Skeletal muscle tissue (tissue), 4 donors: Measurements from ENCODE around the gene RASA2. TPM values are rescaled to one million over a fixed set of nuclear protein-coding genes. Genes with fewer than 3 reads are reported as not detected.

ENCODE experiments used
- H3K27ac ChIP-seq: one replicate; pipeline ENCODE4 v1.7.0; 2013; ENCODE audit warnings: mild to moderate bottlenecking, low read depth, low read length, inconsistent platforms
- H3K27me3 ChIP-seq, 3 donors: one replicate each; pipeline ENCODE4 v1.7.0; 2013; ENCODE audit warnings: low read length in 3 of 3; ENCODE audit not compliant: control insufficient read depth in 3 of 3, insufficient read depth in 3 of 3
- H3K36me3 ChIP-seq, 3 donors: one replicate each; pipeline ENCODE4 v1.7.0; 2013; ENCODE audit warnings: low read length in 3 of 3; ENCODE audit not compliant: control insufficient read depth in 3 of 3, insufficient read depth in 3 of 3
- H3K4me1 ChIP-seq, 3 donors: one replicate each; pipeline ENCODE4 v1.7.0; 2013; ENCODE audit warnings: low read length in 3 of 3, mild to moderate bottlenecking in 3 of 3; ENCODE audit not compliant: control insufficient read depth in 3 of 3, insufficient read depth in 3 of 3
- H3K4me3 ChIP-seq, 3 donors: one replicate each; pipeline ENCODE4 v1.7.0; 2013; ENCODE audit warnings: low read length in 3 of 3
- H3K9ac ChIP-seq, 3 donors: one replicate each; pipeline ENCODE4 v1.7.0; 2013; ENCODE audit warnings: low read length in 3 of 3, mild to moderate bottlenecking in 3 of 3, moderate library complexity in 2 of 3, low read depth in 1 of 3
- H3K9me3 ChIP-seq, 3 donors: one replicate each; pipeline ENCODE4 v1.7.0; 2013; ENCODE audit warnings: low read length in 3 of 3; ENCODE audit not compliant: control insufficient read depth in 3 of 3
- total RNA-seq: library from RNA; depleted of rRNA; stranded (reverse); fragments of >200 nt; gene quantifications from one replicate; pipeline ENCODE4 v1.2.3, GENCODE V29; 2014
- donor health status: Osteomylitis.

Gene RASA2
- total RNA-seq, 1 donor from 2014 or later, result 9.9 TPM

GRCh38 chr3:141455603-141456300, 31.1 kb upstream of the RASA2 start:
- Histone ChIP-seq H3K36me3 (no peaks in the 10 kb centered on the region), H3K9ac (no peak overlapping the region), H3K27me3 (no peaks in the 10 kb centered on the region), H3K27ac (no peak overlapping the region), H3K9me3 (no peaks in the 10 kb centered on the region), H3K4me1 (peaks cover 4 to 12% (median 4%) of the 10 kb centered on the region in 3 donors), H3K4me3 (no peak overlapping the region)

- no peak overlapping the region for H3K9ac ChIP-seq
Measured at GRCh38 chr3:141456301-141456625, 30.6 kb upstream of the RASA2 start.

GRCh38 chr3:141457624-141458236, 29.1 kb upstream of the RASA2 start:
- Histone ChIP-seq H3K27me3 (no peaks in the 10 kb centered on the region), H3K27ac (no peak overlapping the region), H3K9me3 (no peaks in the 10 kb centered on the region), H3K9ac (no peak overlapping the region), H3K4me3 (no peak overlapping the region), H3K36me3 (no peaks in the 10 kb centered on the region), H3K4me1 (peaks cover 4 to 12% (median 4%) of the 10 kb centered on the region in 3 donors)

More at GRCh38 chr3:141456301-141456625, 30.6 kb upstream of the RASA2 start:
- Histone ChIP-seq H3K4me3 (no peak overlapping the region), H3K9me3 (no peaks in the 10 kb centered on the region), H3K36me3 (no peaks in the 10 kb centered on the region), H3K27me3 (no peaks in the 10 kb centered on the region), H3K27ac (no peak overlapping the region), H3K4me1 (peaks cover 4 to 12% (median 4%) of the 10 kb centered on the region in 3 donors)

GRCh38 chr3:141459008-141459407, 27.8 kb upstream of the RASA2 start:
- Histone ChIP-seq H3K9ac (no peak overlapping the region), H3K4me3 (no peak overlapping the region), H3K36me3 (no peaks in the 10 kb centered on the region), H3K27me3 (no peaks in the 10 kb centered on the region), H3K9me3 (no peaks in the 10 kb centered on the region), H3K27ac (no peak overlapping the region), H3K4me1 (peaks cover 4 to 12% (median 4%) of the 10 kb centered on the region in 3 donors)

GRCh38 chr3:141460097-141460704, 26.6 kb upstream of the RASA2 start:
- Histone ChIP-seq H3K27me3 (no peaks in the 10 kb centered on the region), H3K27ac (no peak overlapping the region), H3K4me3 (no peak overlapping the region), H3K9ac (no peak overlapping the region), H3K9me3 (no peaks in the 10 kb centered on the region), H3K4me1 (peaks cover 2 to 6% (median 2%) of the 10 kb centered on the region in 3 donors), H3K36me3 (no peaks in the 10 kb centered on the region)

- no peaks in the 10 kb centered on the region for H3K27me3 ChIP-seq
Measured at GRCh38 chr3:141462176-141462859, 24.5 kb upstream of the RASA2 start.

GRCh38 chr3:141465221-141465620, 21.6 kb upstream of the RASA2 start:
- Histone ChIP-seq H3K4me1 (no peaks in the 10 kb centered on the region), H3K36me3 (no peaks in the 10 kb centered on the region), H3K9me3 (no peaks in the 10 kb centered on the region), H3K4me3 (no peak overlapping the region), H3K9ac (no peak overlapping the region), H3K27ac (no peak overlapping the region), H3K27me3 (no peaks in the 10 kb centered on the region)

More at GRCh38 chr3:141462176-141462859, 24.5 kb upstream of the RASA2 start:
- peaks cover 0 to 5% (median 2%) of the 10 kb centered on the region in 3 donors for H3K4me1 ChIP-seq
- H3K4me3 ChIP-seq, result no peak overlapping the region
- H3K27ac ChIP-seq, result no peak overlapping the region
- H3K9ac ChIP-seq, result no peak overlapping the region
- no peaks in the 10 kb centered on the region for H3K9me3 ChIP-seq
- no peaks in the 10 kb centered on the region for H3K36me3 ChIP-seq

- Histone ChIP-seq H3K9ac (no peak overlapping the region), H3K36me3 (no peaks in the 10 kb centered on the region), H3K27ac (no peak overlapping the region), H3K4me1 (no peaks in the 10 kb centered on the region), H3K4me3 (no peak overlapping the region), H3K27me3 (no peaks in the 10 kb centered on the region), H3K9me3 (no peaks in the 10 kb centered on the region)
Measured at GRCh38 chr3:141466633-141467169, 20.1 kb upstream of the RASA2 start.

GRCh38 chr3:141469720-141470119, 17.1 kb upstream of the RASA2 start:
- H3K4me3 ChIP-seq, result no peak overlapping the region
- H3K27me3 ChIP-seq, result no peaks in the 10 kb centered on the region
- H3K9me3 ChIP-seq, result no peaks in the 10 kb centered on the region
- H3K36me3 ChIP-seq, result no peaks in the 10 kb centered on the region
- no peaks in the 10 kb centered on the region for H3K4me1 ChIP-seq
- H3K9ac ChIP-seq, result no peak overlapping the region
- no peak overlapping the region for H3K27ac ChIP-seq
